ENCODE measurements around the gene CCDC188. TPM values are rescaled to one million over a fixed set of nuclear protein-coding genes. Genes with fewer than 3 reads are reported as not detected.

Gene CCDC188
- total and polyA plus RNA-seq, 2 donors (not counting 1 experiment from before 2014, with no cell fraction given), result 0.33 to 0.59 TPM

DNA sequence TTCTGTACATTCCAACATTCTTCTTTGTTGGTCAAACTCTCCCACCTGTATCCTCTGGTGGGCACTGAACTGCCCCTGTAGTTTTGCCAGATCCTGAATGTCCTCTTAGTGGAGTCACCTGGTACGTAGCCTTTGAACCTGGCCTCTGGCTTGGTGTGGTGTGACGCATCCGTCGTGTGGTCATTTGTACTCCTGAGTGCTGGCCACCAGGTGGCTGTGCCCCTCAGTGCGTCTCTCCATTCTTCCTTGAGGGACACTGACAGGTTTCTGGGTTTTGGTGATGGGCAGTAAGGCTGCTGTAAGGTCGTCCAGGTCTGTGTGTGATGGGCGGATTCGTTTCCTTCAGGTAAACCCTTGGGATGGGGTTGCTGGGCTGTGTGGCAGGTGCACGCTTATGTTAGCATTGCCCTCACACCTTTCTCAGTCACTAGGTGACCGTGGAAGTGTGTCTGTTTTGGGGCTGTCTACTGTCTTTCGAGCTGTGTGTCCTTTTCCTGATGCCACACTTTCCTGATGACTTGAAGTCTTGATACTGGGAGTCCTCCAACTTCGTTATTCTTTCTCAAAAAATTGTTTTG is 48.6 kb downstream of the CCDC188 start:
- Histone ChIP-seq H2AFZ (ENCODE audit: low read length) (no peak overlapping the region), H4K20me1 (ENCODE audit: control insufficient read depth, extremely low read depth, insufficient read depth, low read length) (no peaks in the 10 kb centered on the region), H3K27me3 (ENCODE audit: control insufficient read depth, insufficient read depth, low read length) (no peaks in the 10 kb centered on the region), H3K27ac (ENCODE audit: insufficient read depth, low read length) (no peak overlapping the region), H3K4me2 (ENCODE audit: extremely low read depth, insufficient read depth, low read length) (no peak overlapping the region), H3K9ac (ENCODE audit: insufficient read depth, low read length) (no peak overlapping the region), H3K36me3 (ENCODE audit: control insufficient read depth, insufficient read depth, low read length) (peaks cover 32% of the 10 kb centered on the region), H3K4me3 (replicated peaks in 1 of 4; ENCODE audit: control extremely low read depth in 1 of 4, insufficient read depth in 1 of 4, low read depth in 3 of 4, low read length in 4 of 4) (no peak overlapping the region), H3K9me3 (ENCODE audit: control insufficient read depth, insufficient read depth, low read depth, low read length) (no peaks in the 10 kb centered on the region), H3K4me1 (ENCODE audit: control insufficient read depth, extremely low read depth, insufficient read depth, low read length) (no peaks in the 10 kb centered on the region), H3K79me2 (ENCODE audit: control insufficient read depth, insufficient read depth, low read length) (peaks cover 39% of the 10 kb centered on the region)
- no peak for TF ChIP-seq EZH2 (IDR thresholded peaks at IDR 0.05; ENCODE audit: low read length, missing control alignments)
- TF ChIP-seq, protein P1, sequence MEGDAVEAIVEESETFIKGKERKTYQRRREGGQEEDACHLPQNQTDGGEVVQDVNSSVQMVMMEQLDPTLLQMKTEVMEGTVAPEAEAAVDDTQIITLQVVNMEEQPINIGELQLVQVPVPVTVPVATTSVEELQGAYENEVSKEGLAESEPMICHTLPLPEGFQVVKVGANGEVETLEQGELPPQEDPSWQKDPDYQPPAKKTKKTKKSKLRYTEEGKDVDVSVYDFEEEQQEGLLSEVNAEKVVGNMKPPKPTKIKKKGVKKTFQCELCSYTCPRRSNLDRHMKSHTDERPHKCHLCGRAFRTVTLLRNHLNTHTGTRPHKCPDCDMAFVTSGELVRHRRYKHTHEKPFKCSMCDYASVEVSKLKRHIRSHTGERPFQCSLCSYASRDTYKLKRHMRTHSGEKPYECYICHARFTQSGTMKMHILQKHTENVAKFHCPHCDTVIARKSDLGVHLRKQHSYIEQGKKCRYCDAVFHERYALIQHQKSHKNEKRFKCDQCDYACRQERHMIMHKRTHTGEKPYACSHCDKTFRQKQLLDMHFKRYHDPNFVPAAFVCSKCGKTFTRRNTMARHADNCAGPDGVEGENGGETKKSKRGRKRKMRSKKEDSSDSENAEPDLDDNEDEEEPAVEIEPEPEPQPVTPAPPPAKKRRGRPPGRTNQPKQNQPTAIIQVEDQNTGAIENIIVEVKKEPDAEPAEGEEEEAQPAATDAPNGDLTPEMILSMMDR (conservative IDR thresholded peaks at IDR 0.05 in 1 of 2, IDR thresholded peaks at IDR 0.05 in 1 of 2; ENCODE audit: low read depth in 1 of 2, low read length in 2 of 2), result peak in 1 of 2 donors; percentile 1
- no peak for DNase-seq (ENCODE audit: low read depth in 2 of 2)

DNA sequence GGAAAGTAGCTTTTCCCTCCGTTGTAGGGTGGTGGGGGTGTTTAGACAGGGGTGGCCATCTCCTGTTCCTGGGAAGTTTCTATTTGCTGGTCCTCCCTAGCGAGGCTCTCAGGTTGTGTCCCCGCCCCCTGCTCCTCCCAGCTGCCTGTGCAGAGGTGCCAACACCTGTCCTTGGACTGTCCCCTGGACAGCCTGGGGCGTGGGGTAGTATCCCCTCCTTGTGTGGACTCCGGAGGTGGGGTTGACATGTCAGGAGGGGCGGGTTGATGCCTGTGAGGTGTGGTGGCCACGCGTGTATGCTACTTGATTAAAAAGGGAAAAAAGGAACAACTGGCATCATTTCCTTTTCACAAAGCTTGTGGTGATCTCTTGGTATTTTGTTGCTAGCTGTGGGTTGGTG is 49.2 kb downstream of the CCDC188 start:
- Histone ChIP-seq H3K79me2 (ENCODE audit: control insufficient read depth, insufficient read depth, low read length) (peaks cover 45% of the 10 kb centered on the region), H4K20me1 (ENCODE audit: control insufficient read depth, extremely low read depth, insufficient read depth, low read length) (no peaks in the 10 kb centered on the region), H3K36me3 (ENCODE audit: control insufficient read depth, insufficient read depth, low read length) (peaks cover 26% of the 10 kb centered on the region)

DNA sequence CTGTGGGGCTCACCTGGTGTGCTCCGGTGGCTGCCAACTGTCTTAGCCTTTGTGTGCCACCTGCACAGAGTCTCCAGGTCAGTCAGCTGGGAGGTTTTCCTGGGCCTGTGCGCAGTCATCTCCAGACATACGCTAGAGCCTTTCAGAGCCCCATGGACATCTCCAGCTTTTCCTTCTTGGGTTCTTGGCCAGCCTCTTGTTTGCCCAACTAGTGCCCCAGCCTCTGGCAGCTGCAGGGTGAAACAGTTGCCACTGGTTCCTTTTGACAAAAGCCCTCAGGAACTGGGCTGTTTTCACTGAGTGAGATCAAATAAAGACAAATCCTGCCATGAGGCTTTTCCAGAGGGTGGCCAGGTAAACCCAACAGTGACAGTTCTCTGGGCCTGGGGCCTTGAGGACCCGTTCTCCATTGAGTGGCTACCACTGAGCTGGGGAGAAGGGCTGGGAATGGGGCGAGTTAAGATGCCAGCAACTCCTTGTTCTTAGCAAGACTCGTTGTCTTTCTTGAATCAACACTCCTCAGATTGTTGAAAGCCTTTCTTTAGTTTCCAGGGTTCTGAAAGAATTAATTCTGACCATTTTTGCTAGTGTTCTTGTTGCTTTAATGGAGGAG is 51.6 kb downstream of the CCDC188 start:
- Histone ChIP-seq H3K79me2 (ENCODE audit: control insufficient read depth, insufficient read depth, low read length) (peaks cover 40% of the 10 kb centered on the region), H4K20me1 (ENCODE audit: control insufficient read depth, extremely low read depth, insufficient read depth, low read length) (no peaks in the 10 kb centered on the region), H3K9me3 (ENCODE audit: control insufficient read depth, insufficient read depth, low read depth, low read length) (no peaks in the 10 kb centered on the region), H3K27ac (ENCODE audit: insufficient read depth, low read length) (no peak overlapping the region), H3K27me3 (ENCODE audit: control insufficient read depth, insufficient read depth, low read length) (no peaks in the 10 kb centered on the region), H3K9ac (ENCODE audit: insufficient read depth, low read length) (no peak overlapping the region), H3K4me2 (ENCODE audit: extremely low read depth, insufficient read depth, low read length) (no peak overlapping the region), H3K4me3 (replicated peaks in 1 of 4; ENCODE audit: control extremely low read depth in 1 of 4, insufficient read depth in 1 of 4, low read depth in 3 of 4, low read length in 4 of 4) (no peak overlapping the region), H3K4me1 (ENCODE audit: control insufficient read depth, extremely low read depth, insufficient read depth, low read length) (no peaks in the 10 kb centered on the region), H2AFZ (ENCODE audit: low read length) (no peak overlapping the region), H3K36me3 (ENCODE audit: control insufficient read depth, insufficient read depth, low read length) (peaks cover 15% of the 10 kb centered on the region)
- no peak for TF ChIP-seq EZH2 (IDR thresholded peaks at IDR 0.05; ENCODE audit: low read length, missing control alignments)
- TF ChIP-seq, protein P1 (conservative IDR thresholded peaks at IDR 0.05 in 1 of 2, IDR thresholded peaks at IDR 0.05 in 1 of 2; ENCODE audit: low read depth in 1 of 2, low read length in 2 of 2), result no peak
- no peak for DNase-seq (ENCODE audit: low read depth in 2 of 2)

More for the DNA sequence above, 49.2 kb downstream of the CCDC188 start:
- TF ChIP-seq, protein P1 (conservative IDR thresholded peaks at IDR 0.05 in 1 of 2, IDR thresholded peaks at IDR 0.05 in 1 of 2; ENCODE audit: low read depth in 1 of 2, low read length in 2 of 2), result no peak
- no peak for TF ChIP-seq EZH2 (IDR thresholded peaks at IDR 0.05; ENCODE audit: low read length, missing control alignments)
- Histone ChIP-seq H3K27me3 (ENCODE audit: control insufficient read depth, insufficient read depth, low read length) (no peaks in the 10 kb centered on the region), H3K9me3 (ENCODE audit: control insufficient read depth, insufficient read depth, low read depth, low read length) (no peaks in the 10 kb centered on the region), H3K9ac (ENCODE audit: insufficient read depth, low read length) (no peak overlapping the region), H2AFZ (ENCODE audit: low read length) (no peak overlapping the region), H3K4me3 (replicated peaks in 1 of 4; ENCODE audit: control extremely low read depth in 1 of 4, insufficient read depth in 1 of 4, low read depth in 3 of 4, low read length in 4 of 4) (no peak overlapping the region), H3K4me2 (ENCODE audit: extremely low read depth, insufficient read depth, low read length) (no peak overlapping the region), H3K4me1 (ENCODE audit: control insufficient read depth, extremely low read depth, insufficient read depth, low read length) (no peaks in the 10 kb centered on the region), H3K27ac (ENCODE audit: insufficient read depth, low read length) (no peak overlapping the region)
- no peak for DNase-seq (ENCODE audit: low read depth in 2 of 2)

Other genes with a start within 250 kb of the CCDC188 start
- 192 and 305 TPM in 2 replicates for gene COMT, start 209.3 kb downstream of the CCDC188 start, total RNA-seq
- 150 and 208 TPM in 2 replicates for gene COMT, start 209.3 kb downstream of the CCDC188 start, polyA plus RNA-seq
- gene TXNRD2, start 209.2 kb downstream of the CCDC188 start, total RNA-seq, result 18.2 and 30.7 TPM in 2 replicates
- 13.2 and 19.7 TPM in 2 replicates for gene TXNRD2, start 209.2 kb downstream of the CCDC188 start, polyA plus RNA-seq
- gene ARVCF, start 134.2 kb downstream of the CCDC188 start, total RNA-seq, result 13.9 and 15.7 TPM in 2 replicates
- gene ARVCF, start 134.2 kb downstream of the CCDC188 start, polyA plus RNA-seq, result 2.0 and 2.6 TPM in 2 replicates
- 33.4 and 52.8 TPM in 2 replicates for gene TANGO2, start 129.9 kb downstream of the CCDC188 start, total RNA-seq
- gene TANGO2, start 129.9 kb downstream of the CCDC188 start, polyA plus RNA-seq, result 28.3 and 41.3 TPM in 2 replicates
- gene DGCR8, start 70.8 kb downstream of the CCDC188 start, total RNA-seq, result 21.3 and 26.2 TPM in 2 replicates
- gene DGCR8, start 70.8 kb downstream of the CCDC188 start, polyA plus RNA-seq, result 18.8 and 21.6 TPM in 2 replicates
- 87.8 and 88.5 TPM in 2 replicates for gene RANBP1, start 35.0 kb downstream of the CCDC188 start, total RNA-seq
- gene RANBP1, start 35.0 kb downstream of the CCDC188 start, polyA plus RNA-seq, result 178 and 362 TPM in 2 replicates
- gene TRMT2A, start 33.8 kb downstream of the CCDC188 start, total RNA-seq, result 38.8 and 52.2 TPM in 2 replicates
- gene TRMT2A, start 33.8 kb downstream of the CCDC188 start, polyA plus RNA-seq, result 12.9 and 13.5 TPM in 2 replicates
- gene ZDHHC8, start 19.3 kb downstream of the CCDC188 start, total RNA-seq, result 2.8 and 6.6 TPM in 2 replicates
- gene ZDHHC8, start 19.3 kb downstream of the CCDC188 start, polyA plus RNA-seq, result 26.2 and 31.3 TPM in 2 replicates
- 0.26 and 0.99 TPM in 2 replicates for gene RTN4R, start 117.3 kb upstream of the CCDC188 start, total RNA-seq
- 0.33 and 2.0 TPM in 2 replicates for gene RTN4R, start 117.3 kb upstream of the CCDC188 start, polyA plus RNA-seq
- gene DGCR6L, start 169.0 kb upstream of the CCDC188 start, total RNA-seq, result 51.1 and 53.2 TPM in 2 replicates
- gene DGCR6L, start 169.0 kb upstream of the CCDC188 start, polyA plus RNA-seq, result 26.2 and 42.7 TPM in 2 replicates
- 12.3 and 13.0 TPM in 2 replicates for gene ZNF74, start 243.1 kb upstream of the CCDC188 start, total RNA-seq
- 2.5 and 4.2 TPM in 2 replicates for gene ZNF74, start 243.1 kb upstream of the CCDC188 start, polyA plus RNA-seq

All from fibroblast of lung (primary cell).